Endothelial cell (in vitro differentiated cells): Measurements from ENCODE around the gene CEACAM1. TPM values are rescaled to one million over a fixed set of nuclear protein-coding genes. Genes with fewer than 3 reads are reported as not detected.

Experiments
- DNase-seq: peaks from one replicate; pipeline ENCODE4 v3.0.0; 2021; ENCODE audit warnings: low spot score
- H3K27ac Mint-ChIP-seq: one replicate; pipeline ENCODE4 v1.8.0; 2021; ENCODE audit warnings: mixed read lengths, inconsistent platforms; ENCODE audit not compliant: unreplicated experiment
- H3K27me3 Mint-ChIP-seq: one replicate; pipeline ENCODE4 v1.8.0; 2021; ENCODE audit warnings: mild to moderate bottlenecking, moderate library complexity, mixed read lengths, inconsistent platforms; ENCODE audit not compliant: unreplicated experiment
- H3K36me3 Mint-ChIP-seq: one replicate; pipeline ENCODE4 v1.8.0; 2021; ENCODE audit warnings: mild to moderate bottlenecking, low read depth, mixed read lengths, inconsistent platforms; ENCODE audit not compliant: unreplicated experiment
- H3K4me1 Mint-ChIP-seq: one replicate; pipeline ENCODE4 v1.8.0; 2021; ENCODE audit warnings: mild to moderate bottlenecking, mixed read lengths, inconsistent platforms; ENCODE audit not compliant: unreplicated experiment
- H3K4me3 Mint-ChIP-seq: one replicate; pipeline ENCODE4 v1.8.0; 2021; ENCODE audit warnings: mild to moderate bottlenecking, mixed read lengths, inconsistent platforms; ENCODE audit not compliant: unreplicated experiment
- H3K9me3 Mint-ChIP-seq: one replicate; pipeline ENCODE4 v1.8.0; 2021; ENCODE audit warnings: mixed read lengths, inconsistent platforms; ENCODE audit not compliant: unreplicated experiment
- CTCF ChIP-seq: fragments of 200-600 bp; sonication (generic); IDR thresholded peaks from one replicate; pipeline ENCODE4 v1.5.0; 2021; ENCODE audit warnings: antibody characterized with exemption; ENCODE audit not compliant: unreplicated experiment
- total RNA-seq: library from RNA; stranded (reverse); fragmentation: NEBNext Ultra II Directional; extraction: Animal tissue kit (Norgen Biotek cat#: 25700); gene quantifications from one replicate; pipeline ENCODE4 v1.2.1, GENCODE V29; 2021; ENCODE audit not compliant: unreplicated experiment

The CEACAM1 gene
- total RNA-seq, 1 donor from 2014 or later = 9.3 TPM

GRCh38 chr19:42496460-42497133 is 31.7 kb downstream of the CEACAM1 start:
- no peak for DNase-seq
- no peaks in the 10 kb centered on the region for H3K27me3 Mint-ChIP-seq
- peaks cover 17% of the 10 kb centered on the region for H3K4me1 Mint-ChIP-seq
- H3K9me3 Mint-ChIP-seq = no peaks in the 10 kb centered on the region
- no peak overlapping the region for H3K27ac Mint-ChIP-seq
- H3K36me3 Mint-ChIP-seq = peaks cover 3% of the 10 kb centered on the region
- H3K4me3 Mint-ChIP-seq = no peak overlapping the region
- TF ChIP-seq CTCF = no peak

GRCh38 chr19:42495663-42496062 is 32.6 kb downstream of the CEACAM1 start:
- Mint-ChIP-seq H3K27ac (no peak overlapping the region), H3K36me3 (peaks cover 3% of the 10 kb centered on the region), H3K4me3 (no peak overlapping the region), H3K4me1 (peaks cover 17% of the 10 kb centered on the region), H3K9me3 (no peaks in the 10 kb centered on the region), H3K27me3 (no peaks in the 10 kb centered on the region)
- no peak for DNase-seq
- TF ChIP-seq CTCF = no peak

- Mint-ChIP-seq H3K27ac (no peak overlapping the region), H3K9me3 (no peaks in the 10 kb centered on the region)
Measured at GRCh38 chr19:42494321-42494720, 34.0 kb downstream of the CEACAM1 start.

GRCh38 chr19:42488783-42489521 is 39.3 kb downstream of the CEACAM1 start:
- H3K36me3 Mint-ChIP-seq = no peaks in the 10 kb centered on the region
- no peak for DNase-seq
- no peak for TF ChIP-seq CTCF
- no peak overlapping the region for H3K4me3 Mint-ChIP-seq
- H3K4me1 Mint-ChIP-seq = no peaks in the 10 kb centered on the region
- H3K27ac Mint-ChIP-seq = no peak overlapping the region
- H3K27me3 Mint-ChIP-seq = no peaks in the 10 kb centered on the region
- H3K9me3 Mint-ChIP-seq = no peaks in the 10 kb centered on the region

More at GRCh38 chr19:42494321-42494720, 34.0 kb downstream of the CEACAM1 start:
- Mint-ChIP-seq H3K36me3 (peaks cover 3% of the 10 kb centered on the region), H3K4me3 (no peak overlapping the region), H3K27me3 (no peaks in the 10 kb centered on the region), H3K4me1 (peaks cover 17% of the 10 kb centered on the region)
- no peak for TF ChIP-seq CTCF
- no peak for DNase-seq

GRCh38 chr19:42487798-42488178 is 40.5 kb downstream of the CEACAM1 start:
- H3K4me1 Mint-ChIP-seq = no peaks in the 10 kb centered on the region
- no peaks in the 10 kb centered on the region for H3K9me3 Mint-ChIP-seq
- H3K27ac Mint-ChIP-seq = no peak overlapping the region
- no peak overlapping the region for H3K4me3 Mint-ChIP-seq
- no peak for TF ChIP-seq CTCF
- no peaks in the 10 kb centered on the region for H3K36me3 Mint-ChIP-seq
- no peaks in the 10 kb centered on the region for H3K27me3 Mint-ChIP-seq
- no peak for DNase-seq
